GM18858 (cell line): ENCODE measurements around the gene COPG1.

Source experiments
- ATAC-seq: cut with Tn5 transposase; IDR thresholded peaks from one replicate; pipeline ENCODE4 v1.9.1; 2021; ENCODE audit not compliant: unreplicated experiment

The COPG1 gene

DNA sequence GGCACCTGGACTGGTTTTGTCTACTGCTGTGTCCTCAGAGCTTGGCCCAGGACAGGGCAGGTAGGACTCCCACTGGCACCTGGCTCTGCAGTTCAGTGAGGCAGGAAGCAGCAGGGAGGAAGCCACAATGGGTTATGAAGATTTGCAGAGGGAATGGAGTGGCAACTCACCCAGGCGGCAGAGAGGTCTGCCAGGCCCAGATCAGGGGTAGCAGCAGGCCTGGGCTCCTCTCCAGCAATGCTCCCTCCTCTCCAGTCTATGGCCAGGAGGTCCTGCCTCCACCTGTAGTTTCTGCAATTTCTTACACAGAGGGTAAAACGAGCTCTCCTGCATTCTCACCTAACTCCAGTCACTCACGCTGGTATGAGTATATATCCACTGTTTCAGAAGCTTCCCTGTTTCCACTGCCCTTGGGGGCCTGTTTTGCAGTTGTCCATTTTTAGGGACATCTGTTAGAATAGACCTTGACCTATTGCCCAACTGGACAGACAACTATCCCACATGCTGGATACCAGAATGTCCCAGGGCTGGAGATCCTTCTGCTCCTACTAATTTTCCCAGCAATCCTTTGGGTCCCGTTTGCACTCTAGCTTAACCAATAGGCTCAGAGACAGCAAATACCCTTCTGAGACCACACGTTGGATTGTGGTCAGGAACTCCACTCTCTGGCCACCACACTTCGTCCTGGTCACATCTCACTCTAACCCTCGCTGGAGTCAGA is 64.4 kb downstream of the COPG1 start:
- ATAC-seq, result no peak

- ATAC-seq, result no peak
Observed at GRCh38 chr3:129314386-129315222, 65.2 kb downstream of the COPG1 start.

DNA sequence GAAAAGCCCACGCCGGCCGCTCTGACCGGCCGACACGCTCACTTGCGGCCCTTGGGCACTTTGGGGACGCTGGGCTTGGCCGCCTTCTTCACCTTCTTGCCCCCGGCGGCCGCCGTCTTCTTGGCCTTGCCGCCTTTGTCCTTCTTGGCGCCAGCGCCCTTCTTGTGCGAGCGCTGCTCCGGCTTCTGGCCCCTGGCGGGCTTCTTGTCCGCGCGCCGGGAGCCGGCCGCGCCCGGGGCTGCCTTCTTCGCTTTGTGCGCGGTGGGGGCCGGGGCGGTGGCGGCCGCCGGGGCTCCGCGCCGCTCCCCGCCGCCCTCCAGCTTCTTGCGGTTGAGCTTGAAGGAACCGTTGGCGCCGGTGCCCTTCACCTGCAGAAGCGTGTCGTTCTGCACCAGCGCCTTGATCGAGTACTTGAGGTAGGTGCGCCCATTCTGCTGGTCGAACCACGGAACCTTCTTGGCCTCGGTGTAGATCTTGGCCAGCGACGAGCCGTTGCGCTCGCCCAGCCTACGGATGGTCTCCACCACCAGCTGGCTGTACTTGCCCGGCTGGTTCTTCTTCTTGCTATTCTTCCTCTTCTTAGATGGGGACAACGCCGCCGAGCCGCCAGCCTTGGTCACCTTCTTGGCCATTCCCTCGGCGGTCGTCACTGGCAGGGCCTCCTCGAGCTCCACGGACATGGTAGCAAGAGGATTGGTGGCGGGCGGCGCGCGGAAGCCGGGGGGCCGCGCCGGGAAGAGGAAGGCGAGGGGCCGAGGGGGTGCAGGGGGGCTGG is 66.0 kb downstream of the COPG1 start:
- no peak for ATAC-seq

DNA sequence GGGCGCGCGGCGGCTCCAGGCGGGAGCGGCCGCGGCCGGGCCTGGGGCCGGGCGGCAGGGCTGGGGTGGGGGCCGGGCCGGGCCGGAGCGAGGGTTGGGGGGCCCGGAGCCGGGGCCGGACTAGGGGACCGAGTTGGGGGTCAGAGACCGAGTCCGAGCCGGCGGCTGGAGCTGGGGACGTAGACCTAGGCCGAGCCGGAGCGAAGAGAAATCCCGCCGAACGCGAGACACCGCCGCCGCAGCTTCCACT is 66.5 kb downstream of the COPG1 start:
- ATAC-seq, result no peak

- ATAC-seq, result no peak
Observed at GRCh38 chr3:129316248-129317013, 67.0 kb downstream of the COPG1 start.

DNA sequence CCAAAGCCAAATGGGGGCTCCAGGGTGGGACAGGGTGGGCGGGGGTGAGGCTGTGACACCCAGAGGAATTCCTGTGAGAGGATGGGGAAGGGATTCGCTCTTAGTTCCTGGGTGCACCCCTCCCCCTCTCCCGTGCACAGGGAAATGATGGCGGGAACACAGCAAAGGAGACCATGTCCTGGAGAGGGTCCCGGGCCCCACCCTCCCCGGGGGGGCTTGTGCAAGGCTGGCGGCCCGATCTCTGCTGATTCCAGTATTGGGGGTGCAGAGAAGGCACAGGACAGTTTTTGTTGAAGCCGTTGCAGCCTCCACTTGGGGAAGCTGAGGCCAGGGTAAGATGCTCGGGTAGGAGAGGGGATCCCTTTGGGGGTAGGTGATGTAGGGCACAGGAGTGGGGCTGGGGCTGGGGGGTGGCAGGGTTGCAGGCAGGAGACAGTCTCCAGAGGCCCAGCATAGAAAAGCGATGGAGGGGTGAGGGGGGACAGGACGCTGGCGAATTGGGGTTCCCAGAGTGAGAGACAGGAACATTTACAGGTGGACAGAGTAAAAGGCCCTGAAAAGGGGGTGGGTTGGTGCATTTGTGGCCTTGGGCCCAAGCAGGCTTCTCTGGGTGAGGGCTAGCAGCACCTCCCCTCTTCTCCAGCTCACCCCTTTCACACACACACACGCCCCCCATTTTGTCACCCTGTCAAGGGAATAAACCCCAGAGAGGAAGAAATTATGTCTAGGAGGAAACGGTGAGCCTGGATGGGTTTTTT is 67.8 kb downstream of the COPG1 start:
- no peak for ATAC-seq

- ATAC-seq, result no peak
Observed at GRCh38 chr3:129317848-129318247, 68.4 kb downstream of the COPG1 start.

DNA sequence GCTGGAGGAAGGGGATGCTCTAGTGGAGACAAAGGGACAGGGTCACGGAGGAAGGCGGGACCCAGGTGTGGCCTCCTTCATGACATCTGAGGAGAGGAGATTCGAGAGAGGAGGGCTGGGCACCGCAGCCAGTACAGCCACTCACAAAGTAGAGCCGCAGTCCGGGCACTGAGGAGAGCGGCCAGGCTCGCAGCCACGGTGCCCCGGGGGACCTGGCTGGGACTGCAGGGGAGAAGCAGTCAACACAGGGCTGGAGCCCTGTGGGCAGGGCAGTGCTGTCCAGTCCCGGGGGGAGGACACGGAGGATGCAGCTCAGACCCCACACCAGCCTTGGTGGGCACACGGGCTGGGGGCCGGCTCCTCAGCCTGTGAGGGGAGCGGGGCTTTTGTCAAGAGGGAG is 69.5 kb downstream of the COPG1 start:
- ATAC-seq, result no peak

DNA sequence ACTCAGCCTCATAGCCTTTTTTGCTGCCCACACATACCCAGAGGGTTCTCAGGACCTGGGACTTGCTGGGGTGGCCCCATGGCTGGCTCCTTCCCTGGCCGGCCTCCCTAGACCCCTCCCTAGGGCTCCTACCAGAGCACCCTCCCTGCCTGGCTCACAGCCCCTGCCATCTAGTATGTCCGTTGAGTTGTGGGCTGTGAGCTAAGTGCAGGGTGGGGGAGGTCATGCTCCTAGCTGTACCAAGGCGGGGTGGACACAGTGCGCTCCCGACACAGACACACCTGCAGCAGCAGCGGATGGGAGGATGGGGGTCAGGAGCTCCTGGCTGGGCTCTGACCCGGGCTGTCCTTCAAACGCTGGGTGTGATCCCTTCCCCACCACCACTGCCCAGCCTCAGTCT is 70.9 kb downstream of the COPG1 start:
- no peak for ATAC-seq

- no peak for ATAC-seq
Observed at GRCh38 chr3:129320825-129321487, 71.5 kb downstream of the COPG1 start.

DNA sequence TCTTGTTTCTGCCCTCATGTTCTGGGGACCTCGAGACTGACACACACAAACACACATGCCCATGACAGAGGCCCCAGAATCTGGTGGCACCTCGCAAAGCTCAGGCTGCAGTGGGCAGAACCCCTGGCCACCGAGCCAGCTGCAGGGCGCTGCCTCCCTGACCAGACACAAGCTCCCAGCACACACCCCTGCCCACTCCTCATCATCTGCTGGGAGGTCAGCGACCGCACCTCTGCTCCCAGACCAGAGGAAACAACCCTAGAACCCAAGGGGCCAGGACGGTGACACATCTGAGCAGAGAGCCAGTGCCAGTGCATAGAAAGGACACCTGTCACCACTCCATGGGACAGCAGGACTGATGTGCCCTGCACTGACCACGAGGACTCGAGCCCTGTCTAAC is 72.5 kb downstream of the COPG1 start:
- ATAC-seq, result no peak

- no peak for ATAC-seq
Observed at GRCh38 chr3:129323651-129324294, 74.4 kb downstream of the COPG1 start.

DNA sequence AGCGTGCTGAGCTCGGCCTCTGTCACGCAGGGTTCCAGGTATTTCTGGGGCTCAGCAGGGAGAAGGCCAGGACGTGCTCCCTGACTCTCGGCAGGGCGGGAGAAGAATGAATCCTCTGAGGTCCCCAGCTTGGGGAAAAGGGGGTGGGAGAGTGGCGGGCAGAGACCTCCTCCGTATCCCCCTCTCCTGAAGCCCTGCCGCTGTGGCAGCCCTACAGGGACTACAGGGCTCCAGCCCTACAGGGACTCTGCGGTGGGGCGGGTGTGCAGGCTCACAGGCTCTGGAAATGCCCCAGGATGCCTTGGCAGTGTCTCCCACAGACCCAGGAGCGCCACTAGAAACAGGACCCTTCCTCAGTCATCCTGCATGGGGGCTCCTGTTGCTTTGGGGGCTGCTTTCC is 75.4 kb downstream of the COPG1 start:
- ATAC-seq, result no peak

GRCh38 chr3:129325383-129325782 is 76.0 kb downstream of the COPG1 start:
- ATAC-seq, result no peak

DNA sequence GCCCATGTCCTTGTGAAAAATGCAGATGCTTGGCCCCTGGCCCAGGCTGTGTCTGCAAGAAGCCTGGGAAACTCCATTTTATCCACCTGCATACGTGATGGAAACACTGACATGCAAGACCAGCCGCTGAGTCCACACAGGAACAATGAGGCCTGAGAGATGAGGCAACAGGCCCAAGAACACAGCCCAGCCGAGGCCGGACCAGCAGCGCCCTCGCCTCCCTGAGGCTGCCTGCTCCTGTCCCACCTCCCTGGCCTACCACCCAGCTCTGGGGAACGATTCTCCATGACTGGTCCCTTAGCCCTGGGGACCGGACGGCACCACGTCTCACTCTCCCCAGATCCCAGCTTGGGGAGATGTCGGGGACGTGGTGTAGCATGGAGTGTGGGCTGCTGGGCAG is 76.7 kb downstream of the COPG1 start:
- no peak for ATAC-seq

- no peak for ATAC-seq
Observed at GRCh38 chr3:129326595-129326994, 77.2 kb downstream of the COPG1 start.
